CD4-positive, alpha-beta T cell treated with Interleukin-17A for 4 hours (primary cell): ENCODE data around the gene TMA7.

Experiments used
- DNase-seq: peaks from one replicate; pipeline ENCODE4 v3.0.0-alpha.2; 2020; ENCODE audit warnings: mixed read lengths

TMA7 gene

DNA sequence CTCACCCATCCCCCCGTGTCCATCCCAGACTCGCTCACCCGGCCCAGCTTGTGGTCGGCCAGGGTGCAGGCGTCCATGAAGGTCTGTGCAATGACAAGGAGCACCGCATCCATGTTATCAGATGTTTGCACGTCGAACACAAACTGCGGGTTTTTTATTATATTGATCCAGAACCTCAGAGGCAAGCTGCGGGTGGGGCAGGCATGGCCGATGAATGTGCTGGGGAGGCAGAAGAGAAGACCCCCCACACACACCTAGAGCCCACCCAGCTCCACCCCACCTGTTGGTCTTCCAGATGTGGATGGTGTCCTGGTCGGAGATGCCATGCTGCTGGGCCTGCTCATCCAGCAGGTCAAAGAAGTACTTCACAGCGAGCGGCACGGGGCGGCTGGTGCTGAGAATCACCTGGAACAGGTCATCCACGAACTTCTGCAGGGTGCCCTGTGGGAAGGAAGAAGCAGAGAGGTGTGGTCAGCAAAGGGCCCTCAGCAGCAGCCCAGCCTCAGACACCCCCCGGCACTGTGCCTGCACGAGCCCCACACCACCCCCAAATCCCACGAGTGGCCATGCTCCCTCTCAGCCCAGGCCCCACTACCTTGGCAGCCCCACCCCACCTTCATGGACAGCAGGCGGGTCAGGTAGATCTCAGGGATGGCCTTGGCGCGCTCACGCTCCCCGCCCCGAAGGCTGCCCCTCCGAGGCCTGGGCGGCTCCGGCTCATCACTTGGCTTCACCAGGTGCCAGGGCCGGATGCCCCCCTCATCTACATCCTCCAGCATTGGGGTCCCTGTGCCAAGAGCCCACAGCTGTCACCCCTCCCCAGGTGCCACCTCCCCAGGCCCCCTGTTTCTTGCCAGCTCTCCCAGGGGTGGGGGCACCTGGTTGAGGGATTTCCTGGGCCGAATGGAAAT is 30.5 kb upstream of the TMA7 start:
- no peak for DNase-seq

- DNase-seq, result no peak
Observed at GRCh38 chr3:48410205-48411040, 29.6 kb upstream of the TMA7 start.

GRCh38 chr3:48411041-48411588 is 28.9 kb upstream of the TMA7 start:
- DNase-seq, result no peak

GRCh38 chr3:48411606-48412374 is 28.3 kb upstream of the TMA7 start:
- DNase-seq, result no peak

DNA sequence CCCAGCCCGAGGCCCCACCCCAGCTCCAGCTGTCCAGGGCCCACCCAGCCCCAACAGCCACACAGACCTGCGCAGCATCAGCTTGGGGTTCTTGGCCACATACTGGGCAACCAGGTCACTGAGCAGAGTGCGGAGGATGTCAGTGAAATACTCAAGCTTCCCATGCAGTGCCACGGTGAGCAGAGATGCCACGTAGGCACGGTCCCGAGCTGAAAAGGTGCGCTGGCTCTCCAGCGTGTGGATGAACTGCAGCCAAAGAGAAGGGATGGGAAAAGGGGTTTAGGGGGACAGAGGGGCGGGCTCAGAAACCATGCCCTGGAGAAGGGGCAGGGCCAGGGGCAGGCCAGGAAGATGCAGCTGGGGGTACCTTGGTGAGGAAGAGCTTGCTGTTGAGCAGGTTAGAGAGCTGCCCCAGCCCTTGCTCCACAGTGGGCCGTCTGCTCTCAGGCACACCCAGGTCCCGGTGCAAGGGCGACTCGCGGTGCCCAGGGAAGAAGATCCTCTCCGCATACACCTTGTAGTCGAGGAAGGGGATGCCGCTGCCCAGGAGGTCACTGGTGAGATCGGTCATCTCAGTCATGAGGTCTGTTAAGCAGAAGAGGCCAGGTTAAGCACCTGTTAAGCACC is 27.6 kb upstream of the TMA7 start:
- DNase-seq, result no peak

- DNase-seq, result no peak
Observed at GRCh38 chr3:48413086-48413485, 27.0 kb upstream of the TMA7 start.

- DNase-seq, result no peak
Observed at GRCh38 chr3:48413611-48414010, 26.4 kb upstream of the TMA7 start.

DNA sequence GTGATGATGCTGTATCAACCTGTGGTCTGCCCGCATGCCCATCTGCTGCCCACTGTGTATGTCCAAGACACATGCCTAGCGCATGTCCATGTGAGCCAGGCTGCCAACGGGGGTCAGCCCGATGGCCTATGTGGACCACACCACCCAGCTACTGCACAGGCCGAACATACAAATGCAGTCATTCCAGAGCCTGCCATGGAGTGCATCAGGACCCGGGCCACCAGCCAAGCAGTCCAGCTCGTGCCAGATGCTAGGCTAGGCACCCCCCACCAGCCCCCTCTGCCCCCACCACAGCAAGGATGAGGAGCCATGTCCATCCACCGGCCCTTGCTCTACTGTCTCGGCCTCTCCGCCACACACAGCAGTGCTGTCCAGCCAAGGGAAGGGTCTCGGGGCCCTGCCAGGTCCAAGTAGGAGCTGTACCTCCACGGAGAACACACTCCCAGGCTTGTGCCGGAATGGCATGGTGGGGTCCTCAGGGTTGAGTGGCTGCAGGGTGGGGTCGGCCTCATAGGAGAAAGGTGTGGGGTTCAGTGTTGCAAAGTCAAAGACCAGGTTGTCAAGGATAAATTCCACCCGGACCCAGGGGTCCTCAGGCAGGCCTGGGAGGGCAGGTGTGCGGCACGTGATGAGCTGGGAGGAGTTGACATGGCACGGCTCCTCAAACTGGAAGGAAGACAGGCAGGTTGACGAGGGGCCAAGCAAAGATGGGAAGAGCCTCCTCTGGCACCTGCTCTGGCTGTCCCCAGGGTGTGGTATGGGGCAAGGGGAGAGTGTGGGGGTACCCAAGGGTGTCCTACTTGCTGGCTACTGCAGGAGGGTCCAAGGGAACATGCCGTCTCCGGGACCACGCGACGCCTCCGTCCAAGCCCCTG is 25.4 kb upstream of the TMA7 start:
- no peak for DNase-seq

DNA sequence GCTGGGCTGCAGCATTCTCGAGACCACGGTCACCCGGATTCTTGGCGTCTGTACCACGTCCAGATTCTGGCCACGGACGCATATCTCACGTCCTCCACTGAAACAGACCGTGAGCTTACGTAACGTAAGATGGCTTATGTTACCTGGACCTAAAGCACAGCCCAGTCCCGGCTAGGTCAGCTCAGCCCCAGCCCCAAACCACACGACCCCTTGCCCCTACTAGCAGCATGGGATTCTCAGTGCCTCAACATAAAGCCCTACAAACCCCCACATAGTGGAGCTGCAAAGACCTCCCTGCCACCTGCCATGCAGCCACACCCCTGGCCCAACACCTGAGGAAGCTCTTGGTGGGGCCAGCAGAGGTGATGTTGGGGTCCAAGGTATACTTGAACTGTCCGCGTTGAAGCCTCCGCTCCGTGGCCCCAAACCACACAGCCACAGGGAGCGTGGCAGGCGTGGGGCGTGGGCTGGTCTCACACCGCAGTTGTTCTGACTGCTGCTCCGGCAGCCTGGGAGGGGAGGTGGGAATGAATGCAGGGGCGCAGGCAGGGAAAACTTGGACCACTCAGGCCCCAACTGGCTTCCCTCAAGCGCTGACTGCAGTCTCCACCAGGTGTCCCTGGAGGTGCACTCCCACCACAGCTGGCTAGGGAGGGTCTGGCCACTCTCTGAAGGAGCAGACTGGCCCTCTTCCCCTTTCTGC is 24.7 kb upstream of the TMA7 start:
- DNase-seq, result no peak

- no peak for DNase-seq
Observed at GRCh38 chr3:48416091-48416505, 24.0 kb upstream of the TMA7 start.

GRCh38 chr3:48416546-48416945 is 23.5 kb upstream of the TMA7 start:
- DNase-seq, result no peak

DNA sequence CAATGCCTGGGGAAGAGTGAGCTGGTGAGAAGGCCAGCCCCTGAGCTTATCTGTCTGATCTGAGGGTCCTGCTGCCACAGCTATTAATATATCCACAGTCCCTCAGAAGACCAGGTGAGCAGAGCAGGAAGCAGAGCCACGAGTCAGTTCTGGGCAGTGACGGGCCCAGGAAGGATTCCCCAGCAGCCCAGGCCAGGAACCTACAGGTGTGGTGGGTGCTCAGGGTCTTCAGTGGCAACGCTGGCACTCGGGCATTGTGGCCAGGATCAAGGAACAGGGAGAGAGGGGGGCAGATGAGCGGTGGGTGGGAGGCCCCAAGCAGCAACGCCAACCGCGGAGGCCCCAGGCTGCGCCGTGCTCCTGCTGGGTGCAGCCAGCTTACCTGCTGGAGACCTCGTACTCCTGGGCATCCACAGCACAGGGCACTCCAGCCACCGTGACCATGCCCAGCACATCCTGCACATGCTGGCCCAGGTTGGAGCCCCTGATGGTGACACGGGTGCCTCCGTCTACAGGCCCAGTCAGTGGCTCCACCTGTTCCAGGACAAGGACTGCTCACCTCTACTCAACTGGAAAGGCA is 22.4 kb upstream of the TMA7 start:
- no peak for DNase-seq

DNA sequence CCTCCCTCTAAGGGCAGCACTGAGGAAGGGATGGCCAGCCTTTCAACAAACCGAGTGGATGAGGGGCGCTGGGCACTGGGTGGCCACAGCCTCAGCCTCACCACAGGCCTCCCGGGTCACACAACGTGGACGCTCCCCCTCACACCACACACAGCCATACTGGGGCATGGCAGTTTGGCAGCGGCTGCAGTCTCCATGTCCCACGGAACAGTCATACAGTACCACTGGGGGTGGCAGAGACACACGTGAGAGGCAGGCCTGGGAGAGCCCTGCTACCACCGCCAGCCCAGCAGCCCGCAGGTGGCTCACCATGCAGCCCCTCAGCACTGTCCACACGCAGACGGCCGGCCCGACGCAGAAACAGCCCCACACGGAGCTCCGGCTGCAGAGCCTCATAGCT is 21.9 kb upstream of the TMA7 start:
- no peak for DNase-seq

DNA sequence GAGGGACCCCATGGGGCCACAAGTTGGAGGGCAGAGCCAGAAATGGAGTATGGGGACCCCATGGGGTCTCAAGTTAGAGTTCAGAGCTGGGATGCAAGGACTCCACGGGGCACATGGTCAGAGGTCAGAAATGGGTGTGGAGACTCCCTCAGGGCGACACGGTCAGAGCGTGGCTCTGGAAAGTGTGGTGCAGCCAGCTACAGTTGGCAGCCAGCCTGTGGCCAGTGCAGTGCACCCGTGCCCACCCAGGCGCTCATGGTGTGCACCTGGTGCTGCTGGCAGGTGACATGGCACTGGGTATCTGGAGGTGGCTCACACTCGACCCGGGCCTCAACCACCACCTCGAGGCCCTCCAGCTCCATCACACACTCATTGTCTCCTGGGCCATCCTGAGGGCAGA is 21.4 kb upstream of the TMA7 start:
- DNase-seq, result no peak

DNA sequence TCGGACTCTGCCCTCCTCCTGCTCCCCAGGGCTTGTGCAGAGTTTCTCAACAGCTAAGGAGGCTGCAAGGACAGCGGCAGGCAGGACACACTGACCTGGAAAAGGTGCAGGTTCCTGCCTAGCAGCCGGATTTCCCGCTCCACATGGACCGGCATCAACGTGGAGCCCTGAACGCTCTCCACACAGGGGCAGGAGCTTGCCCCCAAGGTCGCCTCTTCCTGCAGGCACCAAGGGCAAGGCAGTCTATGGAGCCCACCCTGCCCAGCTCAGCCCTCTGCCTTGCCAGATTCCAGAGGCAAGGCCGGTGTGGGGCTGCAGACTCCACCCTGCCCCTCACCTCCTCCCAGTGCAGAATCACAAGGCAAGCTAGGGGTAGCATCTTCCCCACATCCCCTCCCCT is 20.9 kb upstream of the TMA7 start:
- DNase-seq, result no peak

- no peak for DNase-seq
Observed at GRCh38 chr3:48419597-48419996, 20.5 kb upstream of the TMA7 start.

DNA sequence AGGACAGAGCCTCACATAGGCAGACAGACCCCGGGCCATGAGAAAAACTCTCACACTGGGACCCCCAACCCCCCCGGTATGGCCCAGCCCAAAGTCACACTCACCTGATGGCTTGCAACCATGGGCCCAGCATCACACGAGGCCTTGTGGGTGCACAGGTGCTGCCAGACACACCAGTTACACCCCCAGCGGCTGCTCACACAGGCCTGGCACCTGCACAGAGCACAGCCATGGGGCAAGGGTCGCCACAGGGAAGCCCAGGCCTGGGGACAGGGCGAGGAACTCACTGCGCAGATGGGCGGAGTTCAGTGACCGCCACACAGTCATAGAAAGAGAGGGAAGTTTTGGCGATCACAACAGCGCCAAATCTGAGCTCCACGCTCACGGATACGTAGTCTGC is 19.5 kb upstream of the TMA7 start:
- DNase-seq, result no peak

- DNase-seq, result no peak
Observed at GRCh38 chr3:48422272-48422671, 17.8 kb upstream of the TMA7 start.

- DNase-seq, result no peak
Observed at GRCh38 chr3:48422681-48423080, 17.4 kb upstream of the TMA7 start.

DNA sequence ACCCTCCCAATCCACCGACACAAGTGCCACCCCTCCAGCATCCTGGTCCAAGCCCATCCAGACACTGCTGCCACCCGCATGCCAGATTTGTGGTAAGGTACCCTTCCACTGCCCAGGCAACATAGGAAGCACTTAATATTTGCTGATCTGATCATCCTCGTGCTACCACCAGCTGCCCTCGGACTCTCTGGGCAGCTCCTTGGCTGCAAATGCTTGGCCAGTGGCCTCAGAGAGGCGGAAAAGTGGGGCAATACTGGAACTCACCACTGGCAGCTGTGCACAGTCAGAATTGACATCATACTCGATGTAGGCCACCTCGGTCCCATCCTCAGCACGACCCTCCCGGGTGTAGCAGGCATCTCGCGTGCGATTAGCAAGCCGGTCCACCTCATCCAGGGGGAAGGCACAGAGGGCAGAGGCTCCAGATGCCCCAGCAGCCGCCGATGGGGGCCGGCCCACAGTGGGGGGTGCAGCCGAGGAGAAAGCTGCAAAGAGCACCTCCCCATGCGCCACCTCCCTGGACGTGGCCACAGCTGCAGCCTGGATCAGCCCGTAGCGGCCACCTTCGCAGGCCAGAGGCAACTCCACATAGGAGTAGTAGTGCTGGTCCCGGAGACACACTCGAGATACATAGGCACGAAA is 16.7 kb upstream of the TMA7 start:
- DNase-seq, result no peak
